GM12878 (cell line): ENCODE data around the gene RAB28.

Experiments used
- CREB1 ChIP-seq: IDR thresholded peaks from 2 replicates; pipeline ENCODE4 v1.6.1; 2012; ENCODE audit warnings: low read depth, mild to moderate bottlenecking, inconsistent platforms
- GABPA ChIP-seq: IDR thresholded peaks from 2 replicates; pipeline ENCODE4 v1.6.1; 2014; ENCODE audit warnings: antibody characterized with exemption, low read depth, mild to moderate bottlenecking, inconsistent platforms
- RAD21 ChIP-seq: IDR thresholded peaks from 2 replicates; pipeline ENCODE4 v1.6.1; 2011; ENCODE audit warnings: mild to moderate bottlenecking, low read depth, low read length, moderate library complexity; ENCODE audit not compliant: insufficient read depth
- ZBED1 ChIP-seq: IDR thresholded peaks from 2 replicates; pipeline ENCODE4 v1.6.1; 2016; ENCODE audit warnings: borderline replicate concordance

DNA sequence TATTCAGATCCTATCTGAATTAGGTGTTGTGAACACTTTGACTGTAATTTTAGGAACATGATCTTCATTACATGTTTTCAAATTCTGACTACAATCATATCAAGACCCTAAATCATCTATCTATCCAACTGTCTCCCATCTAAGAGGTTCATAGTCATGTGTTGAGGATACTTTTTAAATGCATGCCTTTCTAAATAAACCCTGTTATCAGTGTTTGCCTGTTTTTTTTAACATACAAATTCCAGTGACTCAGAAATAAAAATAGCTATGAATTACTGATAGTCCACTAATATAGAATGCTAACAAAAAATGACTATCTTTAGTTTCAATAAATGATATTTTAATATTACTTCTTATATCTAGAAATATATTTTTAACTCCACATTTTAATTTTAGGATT, 8.0 kb downstream of the RAB28 start:
- TF ChIP-seq GABPA (no peak), ZBED1 (no peak), RAD21 (no peak), CREB1 (no peak)
